ENCODE results near the gene MRGPRF.

DNA sequence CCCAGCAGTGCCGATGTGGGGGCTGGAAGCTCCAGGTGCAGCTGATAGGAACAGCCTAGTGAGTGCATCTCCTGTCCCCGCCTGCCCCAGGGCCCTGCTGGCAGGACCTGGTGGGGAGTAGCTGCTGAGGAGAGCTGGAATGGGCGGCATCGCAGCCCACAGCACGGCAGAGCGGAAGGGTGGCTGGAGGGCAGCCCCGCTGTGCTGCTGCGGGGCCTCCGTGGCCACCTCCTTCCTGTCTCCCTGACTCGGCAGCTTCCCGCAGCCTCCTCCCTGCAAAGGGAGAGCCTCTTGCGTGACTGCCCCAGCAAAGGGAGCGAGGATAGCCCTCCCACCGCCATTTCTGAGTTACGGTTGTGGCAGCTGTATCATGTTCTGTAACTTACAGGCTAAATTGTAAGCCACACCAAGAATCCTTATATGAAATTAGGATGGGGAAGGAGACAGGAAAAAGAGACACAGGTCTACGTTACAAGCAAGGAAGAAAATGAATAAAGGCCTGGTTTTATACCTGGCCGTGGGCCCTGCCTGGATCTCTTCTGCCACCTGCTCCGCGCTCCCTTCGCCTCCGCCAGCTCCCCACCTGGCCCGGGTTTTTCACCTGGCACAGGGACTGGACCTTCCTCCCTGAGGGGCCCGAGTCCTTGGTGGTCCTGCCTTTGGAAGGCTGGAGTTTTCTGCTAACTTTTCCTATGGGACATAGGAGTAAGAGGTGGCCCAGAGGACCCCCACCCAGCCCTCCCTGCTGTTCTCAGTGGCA is 45.6 kb upstream of the MRGPRF start:
- TF ChIP-seq, protein P1, sequence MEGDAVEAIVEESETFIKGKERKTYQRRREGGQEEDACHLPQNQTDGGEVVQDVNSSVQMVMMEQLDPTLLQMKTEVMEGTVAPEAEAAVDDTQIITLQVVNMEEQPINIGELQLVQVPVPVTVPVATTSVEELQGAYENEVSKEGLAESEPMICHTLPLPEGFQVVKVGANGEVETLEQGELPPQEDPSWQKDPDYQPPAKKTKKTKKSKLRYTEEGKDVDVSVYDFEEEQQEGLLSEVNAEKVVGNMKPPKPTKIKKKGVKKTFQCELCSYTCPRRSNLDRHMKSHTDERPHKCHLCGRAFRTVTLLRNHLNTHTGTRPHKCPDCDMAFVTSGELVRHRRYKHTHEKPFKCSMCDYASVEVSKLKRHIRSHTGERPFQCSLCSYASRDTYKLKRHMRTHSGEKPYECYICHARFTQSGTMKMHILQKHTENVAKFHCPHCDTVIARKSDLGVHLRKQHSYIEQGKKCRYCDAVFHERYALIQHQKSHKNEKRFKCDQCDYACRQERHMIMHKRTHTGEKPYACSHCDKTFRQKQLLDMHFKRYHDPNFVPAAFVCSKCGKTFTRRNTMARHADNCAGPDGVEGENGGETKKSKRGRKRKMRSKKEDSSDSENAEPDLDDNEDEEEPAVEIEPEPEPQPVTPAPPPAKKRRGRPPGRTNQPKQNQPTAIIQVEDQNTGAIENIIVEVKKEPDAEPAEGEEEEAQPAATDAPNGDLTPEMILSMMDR (IDR thresholded peaks at IDR 0.05), result no peak
- TF ChIP-seq RAD21 (IDR thresholded peaks at IDR 0.05; ENCODE audit: low read length), result no peak

Measured in SK-N-SH (cell line).